GM19099 (cell line): ENCODE data around the gene MAL.

Source experiments
- POLR2A ChIP-seq: IDR thresholded peaks from 3 replicates; pipeline ENCODE4 v1.6.1; 2011; ENCODE audit warnings: low read depth; ENCODE audit not compliant: insufficient read length; ENCODE audit errors: extremely low read depth

The MAL gene

DNA sequence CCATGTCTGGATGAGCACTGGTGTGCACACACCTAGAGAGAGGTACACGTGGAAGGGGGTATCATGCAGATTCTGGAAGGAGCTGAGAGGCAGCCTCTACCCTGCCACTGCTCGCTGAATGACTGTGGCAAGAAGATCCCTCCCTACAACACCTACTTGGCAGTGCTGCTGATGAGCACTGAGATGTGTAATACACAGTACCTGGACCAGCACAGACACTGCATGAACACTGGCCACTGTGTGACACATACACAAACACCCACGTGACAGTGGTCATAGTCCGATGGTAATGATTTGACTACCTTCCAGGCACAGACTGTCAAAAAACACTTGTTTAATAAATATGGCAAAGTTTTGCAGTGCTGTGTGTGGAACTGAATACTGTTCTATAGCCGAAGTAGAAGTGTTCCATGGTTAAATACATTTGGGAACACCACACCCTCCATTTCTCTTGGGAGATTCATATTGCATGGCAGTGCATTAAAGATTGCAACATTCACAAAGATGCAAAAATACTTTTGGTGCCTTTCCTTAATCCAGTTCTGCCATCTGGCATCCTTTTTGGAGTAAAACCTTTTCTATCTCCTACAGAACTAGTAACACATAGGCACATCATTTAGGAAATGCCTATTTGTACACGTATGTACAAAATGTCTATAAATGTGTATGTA is 66.5 kb downstream of the MAL start:
- no peak for TF ChIP-seq POLR2A

DNA sequence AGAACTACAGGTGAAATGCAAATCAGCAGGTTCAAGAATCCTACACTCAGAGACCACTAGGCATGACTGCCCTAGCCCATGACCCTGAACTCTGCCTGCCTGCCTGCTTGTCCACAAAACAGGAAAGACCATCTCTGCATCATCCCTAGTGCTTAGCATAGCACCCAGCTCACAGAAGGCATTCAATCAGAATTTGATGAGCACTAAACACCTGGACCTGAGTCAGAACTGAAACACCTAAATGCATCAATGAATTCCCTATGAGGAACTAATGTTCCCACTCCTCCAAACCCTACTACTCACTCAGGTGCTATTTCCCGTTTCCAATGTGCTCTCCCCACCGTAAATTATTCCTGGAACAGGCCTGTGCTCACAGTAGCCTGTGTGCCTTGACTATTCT is 74.4 kb downstream of the MAL start:
- no peak for TF ChIP-seq POLR2A
